SK-N-SH treated with all-trans-retinoic acid at 6 μM for 48 hours (cell line): ENCODE results near the gene EXOC3.

Experiments
- ARNTL ChIP-seq: fragments of 450-650 bp; formaldehyde crosslinking; IDR thresholded peaks from 2 replicates; pipeline ENCODE4 v1.5.0; 2020; ENCODE audit warnings: low read depth, mild to moderate bottlenecking, moderate library complexity, borderline replicate concordance
- GLIS3 ChIP-seq: fragments of 250-450 bp; sonication (Bioruptor Pico); IDR thresholded peaks from 2 replicates; pipeline ENCODE4 v1.5.0; 2020; ENCODE audit warnings: mild to moderate bottlenecking, moderate library complexity
- OSR1 ChIP-seq: fragments of 250-450 bp; sonication (Bioruptor Pico); IDR thresholded peaks from 2 replicates; pipeline ENCODE4 v1.8.0; 2022; ENCODE audit warnings: moderate library complexity, mild to moderate bottlenecking, inconsistent platforms
- PPARA ChIP-seq: fragments of 250-450 bp; sonication (Bioruptor Pico); IDR thresholded peaks from 2 replicates; pipeline ENCODE4 v1.5.0; 2020; ENCODE audit warnings: mild to moderate bottlenecking, borderline replicate concordance
- RARB ChIP-seq: fragments of 250-450 bp; sonication (Bioruptor Pico); IDR thresholded peaks from 2 replicates; pipeline ENCODE4 v1.8.0; 2021; ENCODE audit warnings: mild to moderate bottlenecking, moderate library complexity
- SNAI2 ChIP-seq: fragments of 250-450 bp; sonication (Bioruptor Pico); IDR thresholded peaks from 2 replicates; pipeline ENCODE4 v1.5.0; 2020; ENCODE audit warnings: mild to moderate bottlenecking, moderate library complexity
- ZFP30 ChIP-seq: fragments of 450-650 bp; formaldehyde crosslinking; IDR thresholded peaks from 2 replicates; pipeline ENCODE4 v1.5.0; 2022; ENCODE audit warnings: mild to moderate bottlenecking, moderate library complexity
- ZNF565 ChIP-seq: fragments of 450-650 bp; formaldehyde crosslinking; conservative IDR thresholded peaks from 2 replicates; pipeline ENCODE4 v1.5.0; 2020; ENCODE audit warnings: low read depth, mild to moderate bottlenecking, moderate library complexity
- TF ChIP-seq, protein P1 (sequence below): fragments of 250-450 bp; sonication (Bioruptor Pico); IDR thresholded peaks from 2 replicates; pipeline ENCODE4 v1.5.1; 2020; ENCODE audit warnings: low read depth, mild to moderate bottlenecking, moderate library complexity
- TF ChIP-seq, protein P2 (sequence below): fragments of 250-450 bp; sonication (Bioruptor Pico); IDR thresholded peaks from 2 replicates; pipeline ENCODE4 v1.8.0; 2020; ENCODE audit warnings: mild to moderate bottlenecking, moderate library complexity, borderline replicate concordance

DNA sequence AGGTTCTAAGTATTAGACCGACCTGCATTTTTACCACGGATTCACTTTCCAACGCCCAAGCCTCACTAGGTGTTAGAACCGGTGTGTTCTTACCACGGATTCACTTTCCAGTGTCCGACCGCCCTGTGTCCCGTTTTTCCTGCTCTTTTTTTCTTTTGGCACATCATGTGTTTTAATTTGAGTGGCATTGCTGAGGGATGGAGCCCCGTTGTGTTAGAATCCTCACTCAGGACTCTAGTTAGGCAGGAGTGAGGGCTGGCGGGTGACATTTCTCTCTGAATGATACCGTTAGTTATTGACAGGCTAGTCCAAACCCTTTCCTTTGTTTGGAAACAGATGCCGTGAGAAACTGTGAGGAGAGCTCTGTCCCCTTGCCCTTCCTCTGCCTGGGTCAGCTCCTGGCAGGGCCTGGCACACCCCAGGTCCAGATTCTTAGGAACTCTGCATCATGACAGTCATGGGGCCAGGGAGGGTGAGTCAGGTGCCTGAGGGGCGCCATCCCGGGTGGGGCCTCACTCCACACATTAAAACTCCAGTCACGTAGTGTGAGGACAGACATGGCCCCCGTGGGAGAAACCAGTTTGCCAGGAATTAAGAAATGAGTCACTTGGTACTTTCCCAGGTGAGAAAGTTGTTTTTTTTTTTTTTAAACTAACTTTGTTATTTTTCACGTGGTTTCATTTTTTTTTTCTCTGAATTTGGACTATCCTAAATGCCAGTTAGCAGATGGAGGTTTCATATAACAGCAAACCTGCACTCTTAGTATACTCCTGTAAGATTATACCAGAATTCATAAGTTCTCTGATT is 15.8 kb downstream of the EXOC3 start:
- TF ChIP-seq, protein P1, sequence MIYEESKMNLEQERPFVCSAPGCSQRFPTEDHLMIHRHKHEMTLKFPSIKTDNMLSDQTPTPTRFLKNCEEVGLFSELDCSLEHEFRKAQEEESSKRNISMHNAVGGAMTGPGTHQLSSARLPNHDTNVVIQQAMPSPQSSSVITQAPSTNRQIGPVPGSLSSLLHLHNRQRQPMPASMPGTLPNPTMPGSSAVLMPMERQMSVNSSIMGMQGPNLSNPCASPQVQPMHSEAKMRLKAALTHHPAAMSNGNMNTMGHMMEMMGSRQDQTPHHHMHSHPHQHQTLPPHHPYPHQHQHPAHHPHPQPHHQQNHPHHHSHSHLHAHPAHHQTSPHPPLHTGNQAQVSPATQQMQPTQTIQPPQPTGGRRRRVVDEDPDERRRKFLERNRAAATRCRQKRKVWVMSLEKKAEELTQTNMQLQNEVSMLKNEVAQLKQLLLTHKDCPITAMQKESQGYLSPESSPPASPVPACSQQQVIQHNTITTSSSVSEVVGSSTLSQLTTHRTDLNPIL (CRISPR knock-in tag): no peak
- TF ChIP-seq ZFP30: no peak
- TF ChIP-seq GLIS3 (CRISPR knock-in tag): no peak
- TF ChIP-seq ZNF565 (CRISPR knock-in tag): no peak
- no peak for TF ChIP-seq PPARA (CRISPR knock-in tag)
- TF ChIP-seq RARB (CRISPR knock-in tag): no peak
- TF ChIP-seq SNAI2 (CRISPR knock-in tag): no peak
- no peak for TF ChIP-seq ARNTL (CRISPR knock-in tag)
- TF ChIP-seq, protein P2, sequence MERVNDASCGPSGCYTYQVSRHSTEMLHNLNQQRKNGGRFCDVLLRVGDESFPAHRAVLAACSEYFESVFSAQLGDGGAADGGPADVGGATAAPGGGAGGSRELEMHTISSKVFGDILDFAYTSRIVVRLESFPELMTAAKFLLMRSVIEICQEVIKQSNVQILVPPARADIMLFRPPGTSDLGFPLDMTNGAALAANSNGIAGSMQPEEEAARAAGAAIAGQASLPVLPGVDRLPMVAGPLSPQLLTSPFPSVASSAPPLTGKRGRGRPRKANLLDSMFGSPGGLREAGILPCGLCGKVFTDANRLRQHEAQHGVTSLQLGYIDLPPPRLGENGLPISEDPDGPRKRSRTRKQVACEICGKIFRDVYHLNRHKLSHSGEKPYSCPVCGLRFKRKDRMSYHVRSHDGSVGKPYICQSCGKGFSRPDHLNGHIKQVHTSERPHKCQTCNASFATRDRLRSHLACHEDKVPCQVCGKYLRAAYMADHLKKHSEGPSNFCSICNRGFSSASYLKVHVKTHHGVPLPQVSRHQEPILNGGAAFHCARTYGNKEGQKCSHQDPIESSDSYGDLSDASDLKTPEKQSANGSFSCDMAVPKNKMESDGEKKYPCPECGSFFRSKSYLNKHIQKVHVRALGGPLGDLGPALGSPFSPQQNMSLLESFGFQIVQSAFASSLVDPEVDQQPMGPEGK (CRISPR knock-in tag): no peak
- TF ChIP-seq OSR1 (CRISPR knock-in tag): no peak
